ENCODE results near the gene EPHA1.

The EPHA1 gene

DNA sequence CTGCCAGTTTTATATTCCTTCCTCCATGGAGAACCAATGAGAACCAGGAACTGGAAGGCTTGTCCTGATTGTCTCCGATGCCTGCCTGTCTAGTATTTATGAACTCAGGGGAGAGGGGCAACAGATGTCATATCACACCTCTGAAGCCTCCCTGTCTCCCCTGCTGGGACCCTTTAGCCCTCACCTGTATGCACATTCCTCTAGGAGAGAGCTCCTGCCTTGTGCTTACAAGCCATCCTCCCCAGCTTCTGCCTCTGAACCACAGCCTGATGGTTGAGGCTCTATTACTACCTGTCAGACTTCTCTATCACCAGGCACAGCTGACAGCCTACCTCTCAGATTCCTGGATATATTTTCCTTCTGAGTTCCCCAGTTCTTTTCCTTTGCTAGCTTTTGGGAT, 40.3 kb downstream of the EPHA1 start:
- DNase-seq, result no peak

DNA sequence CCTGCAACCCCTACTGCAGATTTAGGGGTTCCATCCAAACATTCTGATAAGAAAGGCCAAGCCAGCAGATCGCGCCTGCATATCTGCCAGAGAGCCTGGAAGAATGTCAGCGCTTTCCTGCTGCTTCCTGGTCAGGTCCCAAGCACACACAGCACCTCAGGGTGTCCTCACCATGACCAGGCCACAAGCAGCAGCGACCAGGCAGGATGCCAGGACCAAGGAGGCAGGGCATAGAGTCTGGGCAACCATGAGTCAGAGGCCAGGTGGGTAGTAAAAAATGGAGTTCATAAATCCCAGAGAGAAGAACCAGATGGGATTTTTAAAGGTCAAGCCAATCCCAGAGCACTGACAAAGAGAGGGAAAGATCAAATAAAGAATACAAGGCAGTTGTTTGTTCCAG, 40.7 kb downstream of the EPHA1 start:
- no peak for DNase-seq

DNA sequence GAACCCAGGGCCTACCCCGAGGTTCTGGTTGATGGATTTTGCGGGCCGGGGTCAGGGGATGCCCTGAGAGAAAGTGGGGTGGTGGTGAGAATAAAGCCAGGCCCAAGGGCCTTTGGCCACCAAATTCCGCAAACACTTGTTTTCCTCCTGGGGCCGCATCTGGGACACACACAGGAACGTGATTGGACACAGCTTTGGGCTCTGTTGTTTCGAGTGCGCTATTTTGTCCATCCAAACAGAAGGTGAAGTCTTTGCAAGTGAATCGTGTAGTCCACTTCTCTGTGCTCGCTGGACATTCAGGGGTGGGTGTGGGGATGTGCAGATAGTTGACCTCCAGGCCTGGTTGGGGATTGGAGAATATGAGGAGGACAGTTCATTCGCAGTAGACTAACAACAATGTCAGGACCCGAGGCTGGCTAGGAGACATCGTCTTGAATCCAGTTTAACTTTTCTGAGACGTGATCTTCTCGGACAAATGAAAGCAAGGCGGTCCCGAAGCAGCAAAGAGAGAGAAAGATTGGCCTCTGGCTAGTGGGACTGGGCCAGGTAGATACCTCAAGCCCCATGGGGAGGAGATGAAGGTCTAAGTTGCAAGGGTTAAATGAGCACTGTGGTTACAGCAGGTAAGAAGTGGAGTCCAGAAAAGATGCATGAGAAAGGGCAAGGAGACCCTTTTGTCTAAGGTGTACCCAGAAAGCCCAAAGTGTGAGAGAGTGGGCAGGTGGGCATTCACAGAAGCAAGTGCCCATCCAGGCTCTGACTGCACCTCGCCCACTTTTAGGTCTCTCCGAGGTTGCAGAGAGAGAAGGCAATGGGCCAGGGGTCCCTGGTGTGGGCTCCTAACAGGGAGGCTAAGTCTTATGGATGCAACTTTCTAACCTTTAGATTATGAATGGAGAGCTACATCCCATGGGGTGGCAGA, 45.4 kb downstream of the EPHA1 start:
- DNase-seq, result no peak

DNA sequence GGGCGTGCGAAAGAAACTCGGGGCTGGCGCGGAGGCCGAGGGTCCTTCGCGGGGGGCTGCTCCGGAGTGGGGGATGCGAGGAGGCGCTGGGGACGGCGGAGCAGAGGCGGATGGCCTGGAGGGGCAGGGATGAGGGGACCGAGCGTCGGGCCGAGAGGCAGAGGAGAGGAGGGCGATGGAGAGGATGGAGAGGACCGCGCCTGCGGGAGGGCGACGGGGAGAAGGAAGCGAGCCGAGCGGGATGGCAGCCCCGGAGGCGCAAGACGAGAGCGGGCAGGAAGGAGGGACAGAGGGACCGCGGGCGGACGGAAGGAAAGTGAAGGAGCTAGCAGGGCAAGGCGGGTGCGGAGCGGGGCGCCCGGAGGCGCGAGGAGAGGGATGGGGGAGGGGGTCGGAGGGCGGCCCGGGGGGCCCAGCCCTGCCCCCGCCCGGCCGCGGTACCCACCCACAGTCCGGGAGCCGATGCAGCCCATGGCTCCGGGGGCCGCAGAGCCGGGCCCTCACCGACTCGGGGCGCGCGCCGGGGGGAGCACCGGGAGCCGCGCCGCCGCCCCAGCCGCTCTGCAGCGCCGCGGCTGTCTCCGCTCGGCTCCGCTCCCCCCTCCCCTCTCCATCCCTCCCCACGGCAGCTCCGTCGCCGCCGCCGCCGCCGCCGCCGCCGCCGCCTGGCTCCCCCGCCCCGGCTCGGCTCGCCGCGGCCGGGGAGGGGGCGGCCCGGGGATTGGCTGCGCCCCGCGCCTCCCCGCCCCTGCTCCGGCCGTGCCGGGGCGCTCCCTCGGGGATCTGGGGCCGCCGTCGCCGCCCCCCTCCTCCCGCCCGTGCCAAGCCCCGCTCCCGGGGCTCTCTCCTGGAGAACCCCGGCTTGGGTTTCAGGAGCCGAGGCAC, 46.3 kb downstream of the EPHA1 start, which contains the start of gene FAM131B:
TSS of gene FAM131B (minus strand) at position 583 of the 885 bp plus-strand sequence. CDS start at position 473, 110 bp downstream.
- no peak for DNase-seq

DNA sequence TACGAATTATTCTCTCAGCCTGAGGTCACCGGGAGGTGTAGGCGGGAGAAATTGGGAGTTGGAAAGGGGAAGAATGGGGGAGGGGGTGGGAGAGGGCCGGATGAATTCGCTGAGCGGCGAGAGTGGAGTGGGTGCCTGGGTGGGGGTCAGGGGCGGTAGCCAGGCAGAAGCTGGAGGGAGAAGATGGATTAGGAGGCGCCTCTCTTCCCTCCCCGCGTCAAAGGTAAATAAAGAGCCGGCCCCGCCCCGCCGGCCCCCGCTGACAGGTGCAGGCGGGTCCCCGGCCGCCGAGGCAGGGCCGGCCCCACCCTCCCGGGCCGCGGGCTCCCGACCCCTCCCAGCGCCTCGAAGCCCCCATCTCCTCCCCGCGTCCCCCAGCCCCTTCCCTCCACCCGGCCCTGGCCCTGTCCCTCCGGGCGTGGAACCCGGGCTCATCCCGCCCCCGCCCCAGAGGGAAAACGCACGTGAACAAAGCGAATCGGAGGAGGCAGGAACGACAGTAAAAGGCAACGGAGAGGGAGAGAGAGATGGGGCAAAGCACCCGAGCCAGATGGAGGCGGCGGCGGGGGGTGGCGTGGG, 47.0 kb downstream of the EPHA1 start:
- DNase-seq, result no peak

DNA sequence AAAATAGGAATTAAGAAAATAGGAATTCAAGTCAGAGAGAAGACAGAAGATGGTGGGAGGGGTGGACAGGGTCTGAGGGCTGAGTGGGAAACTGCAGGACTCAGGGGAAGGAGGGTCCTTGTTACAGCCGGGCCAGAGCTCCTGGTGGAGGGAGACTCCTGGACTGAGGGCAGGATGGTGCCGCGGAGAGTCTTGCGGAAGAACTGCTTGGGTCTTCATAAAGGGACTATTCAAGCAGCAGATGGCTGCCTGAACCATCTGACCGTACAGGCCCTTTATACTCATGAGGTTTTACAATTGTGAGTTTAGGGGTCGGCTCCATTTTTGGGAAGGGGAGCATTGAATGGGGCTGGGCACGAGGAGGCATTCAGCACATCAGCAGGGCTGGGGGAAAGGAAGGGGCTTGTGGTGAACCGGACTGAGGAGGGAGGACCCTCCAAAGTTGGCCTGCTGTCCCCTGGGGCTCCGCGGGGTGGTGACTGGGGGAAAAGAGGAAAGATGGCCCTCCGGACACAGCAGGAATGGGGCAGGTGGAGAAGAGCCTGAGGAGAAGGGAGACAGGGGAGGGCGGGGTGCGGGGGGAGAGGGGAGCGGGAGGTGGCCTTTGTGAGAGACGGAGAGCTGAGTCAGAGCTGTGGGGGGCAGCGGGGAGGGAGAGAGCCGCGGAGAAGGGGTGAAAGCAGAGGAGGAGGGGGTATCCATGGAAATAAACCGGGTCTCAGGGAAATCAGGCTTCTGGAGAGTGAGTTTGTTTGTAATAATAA, 47.7 kb downstream of the EPHA1 start:
- DNase-seq, result no peak

DNA sequence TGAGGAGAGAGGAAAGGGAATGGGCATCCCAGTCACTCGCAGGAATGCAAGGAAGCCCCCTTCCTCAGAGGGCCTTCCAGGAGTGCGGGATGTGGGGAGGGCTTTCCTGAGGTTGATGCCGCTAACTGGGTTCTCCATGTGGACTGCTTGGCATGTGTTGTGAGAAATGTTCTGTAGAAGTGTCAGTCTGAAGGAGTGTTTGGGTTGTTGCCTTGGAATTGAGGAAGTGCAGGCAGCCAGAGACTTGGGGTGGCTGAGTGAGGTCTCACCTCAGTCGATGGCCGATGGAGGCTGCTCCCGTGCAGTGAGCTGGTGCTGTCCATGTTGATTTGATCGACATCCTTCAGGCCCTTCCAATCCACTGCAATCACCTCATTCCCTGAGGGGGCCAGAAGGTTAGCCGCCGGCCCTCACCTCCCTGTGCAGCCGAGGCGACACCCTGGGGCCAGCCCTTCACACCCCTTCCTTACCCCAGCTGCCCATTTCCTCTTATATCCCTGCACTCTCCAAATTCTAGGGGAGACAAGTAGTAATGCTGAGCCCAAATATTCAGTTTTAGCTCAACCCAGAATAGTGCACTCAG, 48.8 kb downstream of the EPHA1 start:
- DNase-seq, result no peak

DNA sequence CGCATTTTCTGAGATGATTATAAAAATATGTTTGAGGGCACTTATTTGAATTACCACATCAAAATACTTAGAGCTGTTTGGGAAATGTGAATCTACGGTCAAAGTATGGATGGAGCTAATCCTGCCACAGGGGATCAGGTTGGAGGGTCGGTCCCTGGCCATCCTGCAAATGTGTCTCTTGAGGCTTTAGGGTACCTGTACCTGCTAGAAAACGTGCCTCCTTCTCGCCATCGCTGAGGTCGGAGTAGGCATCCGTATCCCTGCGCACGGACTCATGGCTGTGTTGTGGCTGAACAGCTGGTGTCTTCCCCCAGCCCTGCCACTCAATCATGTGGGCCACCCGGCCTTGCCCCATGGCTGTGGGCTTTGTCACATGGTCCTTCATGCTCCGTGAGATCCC, 50.0 kb downstream of the EPHA1 start:
- no peak for DNase-seq

DNA sequence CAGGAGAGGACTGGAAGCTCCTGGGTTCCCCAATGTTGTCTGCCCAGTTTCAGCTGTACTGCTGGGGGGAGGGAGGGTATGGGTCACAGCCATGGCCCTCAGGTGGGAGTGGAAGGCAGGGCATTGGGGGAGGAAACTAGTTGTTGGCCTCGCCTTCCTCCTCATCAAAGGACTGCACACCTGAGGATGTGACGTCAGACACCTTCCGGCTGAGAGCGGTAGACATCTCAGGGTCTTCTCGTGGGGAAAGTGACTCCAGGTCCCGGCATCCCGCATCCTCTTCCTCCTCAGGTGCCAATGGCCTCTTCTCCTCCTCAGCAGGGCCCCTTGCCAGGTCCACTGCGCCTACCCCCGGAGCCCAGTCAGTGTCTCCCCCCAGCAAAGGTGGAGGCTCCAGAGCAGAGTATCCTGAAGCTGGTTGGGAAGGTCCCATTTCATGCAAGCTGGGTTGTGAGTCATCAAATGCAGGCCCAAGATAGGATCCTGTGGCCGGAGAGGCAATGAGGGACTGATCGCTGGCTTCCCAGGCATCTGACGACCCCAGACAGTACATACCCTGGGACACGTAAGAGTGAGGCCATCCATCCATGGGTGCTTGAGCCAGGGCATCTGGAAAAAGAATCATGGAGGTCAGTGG, 52.1 kb downstream of the EPHA1 start:
- no peak for DNase-seq

DNA sequence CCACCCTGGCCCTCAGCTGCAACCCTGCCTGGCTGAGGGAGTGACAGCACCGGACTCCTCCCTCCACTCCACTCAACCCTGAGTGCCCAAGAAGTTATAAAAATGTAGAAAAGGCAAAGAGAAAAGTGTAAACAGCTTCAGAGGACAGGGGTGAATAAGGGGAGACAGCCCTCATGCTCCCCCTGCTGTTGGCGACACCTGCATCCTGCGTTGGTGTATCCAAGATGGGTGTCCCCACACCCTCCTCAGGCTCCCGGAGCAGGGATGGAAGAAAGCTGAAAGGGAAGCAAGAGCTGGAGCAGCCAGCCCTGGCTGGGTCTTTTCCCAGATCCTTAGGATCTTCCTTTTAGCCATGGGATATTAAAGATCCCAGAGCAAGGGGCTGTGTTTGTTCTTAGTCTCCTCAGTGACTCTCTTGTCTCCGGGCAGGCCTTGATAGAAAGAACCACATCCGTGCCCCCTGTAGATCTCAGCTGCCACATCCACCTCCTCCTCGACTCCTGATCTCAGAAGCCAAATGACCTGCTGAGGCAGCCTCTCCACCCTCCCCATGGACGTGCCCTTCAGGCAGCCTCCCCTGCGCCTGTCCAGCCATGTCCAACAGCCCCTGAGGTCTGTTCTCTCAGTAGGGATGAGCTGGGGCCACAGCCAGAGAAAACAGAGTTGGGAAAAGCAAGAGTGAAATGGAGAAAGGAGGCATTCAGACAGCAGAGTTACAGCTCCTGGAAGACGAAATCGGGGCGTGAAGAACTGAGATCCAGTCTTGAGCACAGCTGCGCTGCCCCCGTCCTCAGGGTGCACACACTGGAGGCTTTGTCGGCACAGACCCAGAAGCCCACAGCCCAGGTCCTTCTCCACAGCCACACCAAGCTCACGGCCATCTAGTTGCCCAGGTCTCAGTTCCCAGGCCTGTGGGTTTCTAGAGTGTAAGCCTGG, 52.9 kb downstream of the EPHA1 start:
- no peak for DNase-seq

DNA sequence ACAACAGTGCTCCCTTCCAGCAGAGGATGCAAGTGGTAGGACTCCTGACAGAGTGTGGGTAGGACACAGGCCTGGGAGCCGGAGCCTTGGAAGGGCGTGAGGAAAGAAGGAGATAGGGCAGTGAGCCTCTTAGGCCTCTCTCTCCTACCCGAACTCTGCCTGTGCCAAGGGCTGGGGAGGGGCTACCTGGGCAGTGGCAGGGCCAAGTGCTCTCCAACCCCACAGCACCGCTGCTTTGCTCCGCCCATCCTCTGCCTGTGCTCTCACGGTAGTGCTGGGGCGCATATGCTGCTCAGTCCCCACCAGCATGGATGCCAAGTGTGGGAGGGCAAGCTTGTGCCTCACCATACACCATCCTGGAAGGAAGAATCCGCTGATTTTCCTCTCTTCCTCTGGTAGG, 53.7 kb downstream of the EPHA1 start:
- DNase-seq, result no peak

DNA sequence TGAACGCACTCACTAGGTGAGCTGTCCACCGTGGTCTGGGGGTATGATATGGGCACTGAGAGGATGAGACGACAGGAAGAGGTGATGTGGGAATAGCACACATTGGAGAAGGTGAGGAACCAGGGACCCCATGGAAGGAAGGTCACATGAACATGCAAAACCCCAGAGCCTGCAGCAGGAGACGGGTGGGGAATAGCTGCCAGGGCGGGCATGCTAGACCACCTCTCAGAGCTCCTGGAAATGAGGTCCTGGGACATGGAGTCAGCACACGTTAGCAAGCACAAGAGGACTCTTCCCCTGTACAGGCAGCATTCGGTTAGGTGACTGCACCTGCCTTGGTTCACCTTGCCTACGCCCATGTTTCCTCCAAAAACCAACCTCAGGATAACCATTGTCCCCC, 54.3 kb downstream of the EPHA1 start:
- DNase-seq, result no peak

DNA sequence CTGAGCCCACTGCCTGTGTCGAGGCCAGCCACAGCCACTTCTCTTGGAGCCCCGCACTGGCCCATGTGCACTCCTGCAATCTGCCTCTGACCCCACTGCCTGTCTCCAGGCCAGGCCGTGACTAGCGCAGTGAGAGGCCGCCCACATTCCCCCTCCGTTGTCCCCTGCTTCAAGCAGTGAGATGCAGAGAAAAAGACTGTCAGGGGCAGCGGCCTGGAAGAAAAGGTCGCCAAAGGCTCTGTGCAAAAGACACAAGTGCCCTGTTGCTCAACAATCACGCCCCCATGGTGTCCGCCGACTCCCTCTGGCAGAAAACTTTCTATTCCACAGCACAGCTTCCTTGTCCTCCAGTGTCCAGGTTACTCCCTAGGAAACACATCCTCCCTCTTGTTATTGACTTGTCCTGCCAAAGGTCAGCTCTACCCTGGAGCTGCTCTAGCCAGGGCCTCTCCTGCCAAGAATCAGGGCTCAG, 56.1 kb downstream of the EPHA1 start:
- DNase-seq, result no peak

DNA sequence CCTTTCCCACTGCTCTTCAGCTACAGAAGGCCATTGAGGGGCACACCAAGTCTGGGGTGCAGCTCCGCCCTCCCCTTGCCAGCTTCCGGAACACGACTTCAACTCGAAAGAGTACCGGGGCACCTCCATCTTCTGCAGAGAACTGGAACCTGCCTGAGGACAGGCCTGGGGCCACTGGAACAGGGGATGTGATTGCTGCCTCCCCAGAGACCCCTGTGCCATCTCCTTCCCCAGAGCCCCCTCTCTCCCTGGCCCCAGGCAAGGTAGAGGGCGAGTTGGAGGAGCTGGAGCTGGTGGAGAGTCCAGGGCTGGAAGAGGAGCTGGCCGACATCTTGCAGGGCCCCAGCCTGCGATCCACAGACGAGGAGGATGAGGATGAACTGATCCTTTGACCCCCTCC, 57.1 kb downstream of the EPHA1 start:
- DNase-seq, result no peak

DNA sequence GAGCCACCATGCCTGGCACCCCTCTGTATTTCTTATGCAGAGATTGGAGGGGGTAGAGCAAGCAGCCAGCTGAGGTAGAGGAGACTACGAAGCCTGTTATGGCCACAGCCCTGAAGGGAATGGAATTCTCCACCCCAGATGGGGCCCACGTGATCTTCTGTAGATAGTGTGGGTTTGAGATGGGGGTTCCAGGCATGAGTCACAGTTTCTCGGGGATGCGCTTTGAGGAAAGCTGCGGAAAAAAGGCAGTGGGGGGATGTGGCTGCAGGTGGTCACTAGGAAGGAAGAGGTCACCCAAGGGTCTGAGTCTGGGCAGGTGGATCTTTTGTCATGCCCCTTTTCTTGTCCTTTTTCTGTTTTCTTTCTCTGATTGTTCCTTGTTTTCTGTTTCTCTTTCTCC, 57.6 kb downstream of the EPHA1 start:
- DNase-seq, result no peak

DNA sequence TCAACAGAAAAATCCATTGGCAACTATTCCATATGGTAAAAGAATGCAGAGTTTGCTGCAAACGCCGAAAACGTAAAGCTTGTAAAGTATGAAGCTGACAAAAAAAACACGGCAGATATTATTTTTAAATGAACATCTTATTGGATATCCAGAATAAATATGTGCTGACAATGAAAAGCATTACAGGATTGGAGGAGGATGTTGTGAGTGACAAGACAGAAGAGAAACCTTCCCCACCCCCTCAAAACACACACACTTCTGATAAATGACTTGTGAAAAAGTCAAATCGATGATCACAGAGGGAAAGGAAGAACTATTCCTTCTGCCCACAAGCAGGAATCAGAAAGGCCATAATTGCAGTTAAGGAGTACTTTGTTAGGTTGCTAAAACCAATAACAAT, 60.7 kb downstream of the EPHA1 start:
- no peak for DNase-seq

DNA sequence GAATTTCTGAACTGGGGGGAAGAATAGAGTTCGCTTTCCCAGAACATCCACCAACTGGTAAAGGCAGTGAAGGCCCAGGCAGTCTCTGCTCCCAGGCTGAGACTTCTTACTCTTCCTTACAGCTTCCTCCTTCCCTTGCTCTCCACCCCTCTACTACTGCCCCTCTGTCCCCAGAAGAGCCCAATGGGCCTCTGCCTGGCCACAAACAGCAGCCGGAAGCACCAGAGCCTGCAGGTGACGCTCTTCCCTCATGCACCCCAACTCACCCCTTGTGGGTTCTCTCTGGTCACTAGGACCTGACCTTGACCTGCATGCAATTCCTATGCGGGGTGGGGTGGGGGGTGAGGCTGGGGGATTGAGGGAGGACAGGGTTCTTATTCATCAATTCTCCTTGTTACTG, 62.6 kb downstream of the EPHA1 start:
- DNase-seq, result no peak

DNA sequence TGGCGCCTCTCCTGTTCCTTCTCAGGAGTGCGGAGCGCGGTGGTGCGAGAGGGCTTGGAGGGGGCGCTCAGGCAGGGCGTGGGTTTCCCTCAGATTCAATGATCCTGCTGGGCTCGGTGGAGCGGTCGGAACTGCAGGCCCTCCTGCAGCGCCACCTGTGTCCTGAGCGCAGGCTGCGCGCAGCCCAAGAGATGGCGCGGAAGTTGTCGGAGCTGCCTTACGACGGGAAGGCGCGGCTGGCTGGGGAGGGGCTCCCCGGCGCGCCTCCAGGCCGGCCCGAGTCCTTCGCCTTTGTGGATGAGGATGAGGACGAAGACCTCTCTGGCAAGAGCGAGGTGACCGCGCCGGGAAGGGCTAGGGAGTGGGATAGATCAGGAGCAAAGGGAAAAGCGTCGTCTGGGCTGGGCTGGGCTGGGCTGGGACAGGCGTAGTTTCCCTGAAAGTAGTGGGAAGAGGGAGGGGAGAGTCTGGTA, 63.2 kb downstream of the EPHA1 start:
- peak; percentile 47 for DNase-seq

DNA sequence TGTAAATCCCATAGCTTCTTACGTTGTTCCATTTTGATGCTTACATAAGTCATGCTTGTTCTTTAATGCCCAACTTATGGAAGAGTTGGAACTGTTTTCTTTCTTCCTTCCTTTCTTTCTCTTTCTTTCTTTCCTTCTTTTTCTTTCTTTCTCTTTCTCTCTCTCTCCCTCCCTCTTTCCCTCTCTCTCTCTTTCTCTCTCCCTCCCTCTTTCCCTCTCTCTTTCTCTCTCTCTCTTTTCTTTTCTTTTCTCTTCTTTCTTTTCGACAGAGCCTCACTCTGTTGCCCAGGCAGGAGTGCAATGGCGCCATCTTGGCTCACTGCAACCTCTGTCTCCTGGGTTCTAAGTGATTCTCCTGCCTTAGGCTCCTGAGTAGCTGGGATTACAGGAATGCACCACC, 65.1 kb downstream of the EPHA1 start:
- no peak for DNase-seq

DNA sequence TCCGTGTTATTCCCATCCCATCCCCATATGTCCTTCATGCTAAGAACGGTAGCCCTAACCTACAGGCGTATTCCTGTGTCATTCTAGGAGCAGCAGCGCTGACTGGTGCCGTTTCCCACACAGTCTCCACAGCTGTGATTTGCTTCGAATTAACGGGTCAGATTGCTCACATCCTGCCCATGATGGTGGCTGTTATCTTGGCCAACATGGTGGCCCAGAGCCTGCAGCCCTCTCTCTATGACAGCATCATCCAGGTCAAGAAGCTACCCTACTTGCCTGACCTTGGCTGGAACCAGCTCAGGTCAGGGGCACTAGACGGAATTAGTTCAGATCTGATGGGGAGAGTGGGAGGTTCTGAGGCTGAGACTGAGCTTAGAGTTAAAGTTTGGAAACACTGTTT, 66.8 kb downstream of the EPHA1 start:
- DNase-seq, result no peak

Measured in activated CD4-positive, alpha-beta T cell treated with anti-CD3 and anti-CD28 coated beads for 1 hour (primary cell).